ENCODE data around the gene PSMB5. TPM values are rescaled to one million over a fixed set of nuclear protein-coding genes. Genes with fewer than 3 reads are reported as not detected.
A peak's percentile ranks its signal among the peaks of the same experiment; 100 is the strongest.

Gene PSMB5
- total and polyA plus RNA-seq, 2 of the 13 experiments (the other 11 are each of a cell fraction or from before 2014, with no cell fraction given): 705 to 871 TPM

- TF ChIP-seq YEATS2 (CRISPR knock-in tag; IDR thresholded peaks at IDR 0.05; ENCODE audit: borderline replicate concordance) (peak; percentile 92), ASH2L (IDR thresholded peaks at IDR 0.05; ENCODE audit: insufficient read length, low read depth, low read length) (peak; percentile 96), ZFYVE20 (CRISPR knock-in tag; IDR thresholded peaks at IDR 0.05; ENCODE audit: borderline replicate concordance, low read depth) (no peak), MED8 (CRISPR knock-in tag; IDR thresholded peaks at IDR 0.05; ENCODE audit: insufficient replicate concordance) (peak; percentile 87), ZNF674 (CRISPR knock-in tag; IDR thresholded peaks at IDR 0.05; ENCODE audit: low read depth) (no peak), ZNF616 (CRISPR knock-in tag; IDR thresholded peaks at IDR 0.05; ENCODE audit: low read depth) (peak; percentile 67), ZMYM4 (CRISPR knock-in tag; IDR thresholded peaks at IDR 0.05) (peak; percentile 87), ZSCAN20 (CRISPR knock-in tag; IDR thresholded peaks at IDR 0.05; ENCODE audit: borderline replicate concordance) (peak; percentile 96), NFAT5 (CRISPR knock-in tag; IDR thresholded peaks at IDR 0.05) (peak; percentile 85; the same call in 1 of the 2 replicates), ETV5 (CRISPR knock-in tag; IDR thresholded peaks at IDR 0.05; ENCODE audit: borderline replicate concordance) (peak; percentile 43; the same call in 1 of the 2 replicates), SATB2 (CRISPR knock-in tag; IDR thresholded peaks at IDR 0.05) (peak; percentile 54), ZNF704 (CRISPR knock-in tag; IDR thresholded peaks at IDR 0.05; ENCODE audit: borderline replicate concordance) (peak; percentile 96), ZNF136 (CRISPR knock-in tag; IDR thresholded peaks at IDR 0.05; ENCODE audit: low read depth) (peak; percentile 76; the same call in 1 of the 2 replicates), MIXL1 (CRISPR knock-in tag; IDR thresholded peaks at IDR 0.05) (peak; percentile 79), MTA3 (CRISPR knock-in tag; IDR thresholded peaks at IDR 0.05) (no peak; the same call in 1 of the 2 replicates), ZNF256 (CRISPR knock-in tag; conservative IDR thresholded peaks at IDR 0.05) (peak; percentile 97), ZSCAN25 (CRISPR knock-in tag; IDR thresholded peaks at IDR 0.05) (no peak; the same call in 1 of the 2 replicates), E2F2 (CRISPR knock-in tag; IDR thresholded peaks at IDR 0.05; ENCODE audit: borderline replicate concordance) (peak; percentile 51; the same call in 1 of the 2 replicates), TRIM22 (IDR thresholded peaks at IDR 0.05) (no peak), ZNF207 (IDR thresholded peaks at IDR 0.05; ENCODE audit: borderline replicate concordance) (no peak), ATF1 (CRISPR knock-in tag; IDR thresholded peaks at IDR 0.05) (peak; percentile 99)
These were observed at the start of gene PSMB5 (continued) for GRCh38 chr14:23034498-23035302.
